ENCODE measurements around the gene ZNF514.
"Not testable (repeated sequence)": the region's sequence is repeated elsewhere in the genome, so short reads cannot be mapped to it uniquely, and the experiment has no call there.

ZNF514 gene

GRCh38 chr2:95122197-95122551, 37.5 kb downstream of the ZNF514 start:
- no peak for DNase-seq

DNA sequence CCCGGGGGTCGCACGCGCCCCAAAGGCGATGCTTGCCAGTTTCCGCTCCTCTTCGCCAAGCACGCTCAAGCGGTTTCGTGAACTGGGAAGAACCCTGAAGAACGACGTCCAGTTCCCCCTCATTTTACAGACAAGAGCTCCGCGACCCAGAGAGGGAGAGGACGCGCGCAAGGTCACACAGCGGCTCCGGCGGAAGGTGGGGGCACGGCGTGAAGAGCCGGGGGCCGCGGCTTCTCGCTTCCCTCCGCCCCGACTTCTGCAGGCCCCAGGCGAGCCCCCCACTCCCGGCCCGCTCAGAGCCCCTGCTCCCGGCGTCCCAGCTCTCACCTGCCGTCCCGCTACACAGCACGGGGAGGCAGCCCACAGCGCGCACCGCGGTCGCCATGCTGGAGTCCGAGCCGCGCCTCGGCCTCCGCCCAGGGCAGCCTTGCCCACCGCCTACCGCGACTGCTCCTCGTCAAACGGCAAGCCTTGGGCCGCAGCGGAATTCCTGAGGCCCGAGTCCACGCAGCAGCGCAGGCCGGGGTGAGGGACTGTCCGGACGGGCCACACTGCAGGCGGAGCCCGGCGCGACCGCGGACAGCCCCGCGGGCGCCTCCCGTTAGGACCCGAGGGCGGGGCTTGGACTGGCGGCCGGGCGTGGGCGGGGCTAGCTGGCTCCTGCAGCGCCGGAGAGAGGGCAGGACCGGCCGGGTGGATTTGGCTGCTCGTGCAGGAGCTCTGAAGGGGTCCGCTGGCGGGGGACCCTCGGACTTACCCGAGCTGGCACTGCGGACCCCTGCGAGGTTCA, 38.0 kb downstream of the ZNF514 start, which contains the start of gene MRPS5:
Gene MRPS5, minus strand, starts transcription at position 402 of the 790 bp plus-strand sequence. Its CDS starts 17 bp downstream, at position 385.
- DNase-seq = peak; percentile 74

DNA sequence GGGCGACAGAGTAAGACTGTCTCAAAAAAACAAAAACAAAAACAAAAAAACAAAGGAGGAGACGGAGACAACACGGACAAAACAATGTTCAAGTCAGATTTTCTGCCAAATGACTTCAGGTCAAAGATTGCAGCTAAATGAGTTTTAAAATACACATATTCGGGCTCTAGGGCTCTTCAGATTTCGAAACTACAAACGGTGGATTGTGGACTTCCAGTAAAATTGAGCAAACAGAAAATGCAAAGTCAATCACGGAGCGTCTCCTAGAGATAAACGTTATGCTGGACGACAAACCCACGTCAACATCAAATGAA, 38.6 kb downstream of the ZNF514 start:
- DNase-seq = no peak

GRCh38 chr2:95115418-95115817, 44.2 kb downstream of the ZNF514 start:
- DNase-seq = peak; percentile 50

DNA sequence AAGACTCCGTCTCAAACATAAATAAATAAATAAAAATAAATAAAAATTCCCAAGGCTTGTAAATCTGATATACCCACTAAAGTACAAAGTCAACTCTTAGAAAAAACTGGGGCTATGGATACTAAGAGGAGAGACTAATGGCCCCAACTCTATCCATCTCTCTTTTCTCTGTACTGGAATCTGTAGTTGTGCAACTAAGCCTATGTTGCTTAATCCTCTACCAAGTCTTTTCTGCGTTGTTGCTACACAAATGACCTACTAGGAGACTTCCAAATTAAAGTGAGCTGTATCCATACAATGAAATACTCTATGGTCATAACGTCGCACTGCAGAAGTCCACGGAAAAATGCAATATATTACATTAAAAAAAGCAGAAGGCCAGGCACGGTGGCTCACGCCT, 46.2 kb downstream of the ZNF514 start:
- DNase-seq = no peak

GRCh38 chr2:95110395-95110794, 49.3 kb downstream of the ZNF514 start:
- DNase-seq = no peak

DNA sequence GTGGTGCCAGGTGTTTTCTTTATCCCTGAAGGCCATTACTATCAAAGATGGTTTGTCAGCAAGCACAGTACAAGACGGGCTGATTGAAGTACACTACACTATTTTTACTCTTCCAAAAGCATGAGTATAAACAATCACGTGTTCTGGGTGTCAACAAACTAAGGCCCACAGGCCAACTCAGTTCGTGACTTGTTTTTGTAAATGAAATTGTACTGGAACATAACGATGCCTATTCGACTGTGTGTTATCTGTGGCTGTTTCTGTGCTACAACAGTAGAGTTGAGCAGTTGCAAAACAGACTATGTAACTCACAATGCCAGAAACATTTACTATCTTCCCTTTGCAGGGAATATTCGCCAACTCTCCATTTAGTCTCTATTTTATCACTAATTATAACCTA, 50.4 kb downstream of the ZNF514 start:
- DNase-seq = no peak

- no peak for DNase-seq
These were observed 53.6 kb downstream of the ZNF514 start for GRCh38 chr2:95106081-95106480.

- DNase-seq = no peak
These were observed 55.0 kb downstream of the ZNF514 start for GRCh38 chr2:95104606-95105005.

GRCh38 chr2:95099910-95100309, 59.7 kb downstream of the ZNF514 start:
- no peak for DNase-seq

DNA sequence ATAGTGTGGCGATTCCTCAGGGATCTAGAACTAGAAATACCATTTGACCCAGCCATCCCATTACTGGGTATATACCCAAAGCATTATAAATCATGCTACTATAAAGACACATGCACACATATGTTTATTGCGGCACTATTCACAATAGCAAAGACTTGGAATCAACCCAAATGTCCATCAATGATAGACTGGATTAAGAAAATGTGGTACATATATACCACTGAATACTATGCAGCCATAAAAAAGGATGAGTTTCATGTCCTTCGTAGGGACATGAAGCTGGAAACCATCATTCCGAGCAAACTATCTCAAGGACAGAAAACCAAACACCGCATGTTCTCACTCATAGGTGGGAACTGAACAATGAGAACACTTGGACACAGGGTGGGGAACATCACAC, 61.4 kb downstream of the ZNF514 start:
- DNase-seq = not testable (repeated sequence)
